Daoy (cell line): ENCODE data around the gene MAML3. TPM values are rescaled to one million over a fixed set of nuclear protein-coding genes. Genes with fewer than 3 reads are reported as not detected.
A peak's percentile ranks its signal among the peaks of the same experiment; 100 is the strongest.

Experiments used
- DNase-seq: peaks from one replicate; pipeline ENCODE4 v3.0.0-alpha.2; 2015; ENCODE audit warnings: low read depth
- total RNA-seq: library from RNA; depleted of rRNA; stranded (reverse); fragments of >200 nt; shearing (Covaris generic); gene quantifications from 2 replicates; pipeline ENCODE4 v1.2.3, GENCODE V29; 2014

Gene MAML3
- total RNA-seq, 1 experiment from 2014 or later: 2.7 TPM

DNA sequence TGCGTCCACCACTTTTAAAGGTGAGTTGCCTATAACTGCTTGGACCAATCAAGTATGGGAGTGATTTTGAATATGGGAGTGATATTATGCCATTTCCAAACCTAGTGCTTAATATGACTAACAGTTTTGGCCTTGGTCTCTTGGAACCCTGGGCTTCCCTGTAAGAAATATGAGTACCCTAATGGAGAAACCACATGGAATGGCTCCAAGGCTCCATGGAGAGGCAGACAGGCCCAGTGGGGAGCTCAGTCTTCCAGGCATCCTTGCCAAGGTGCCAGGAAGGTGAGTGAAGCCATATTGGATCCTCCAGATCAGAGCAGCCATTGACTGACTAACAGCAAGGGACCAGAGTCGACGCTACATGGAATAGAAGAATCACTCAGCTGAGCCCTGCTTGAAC lies 53.2 kb downstream of the MAML3 start:
- DNase-seq: no peak

- DNase-seq: peak; percentile 42
These were observed 54.0 kb downstream of the MAML3 start for GRCh38 chr4:140099983-140100382.

GRCh38 chr4:140098455-140099160 lies 55.4 kb downstream of the MAML3 start:
- DNase-seq: peak; percentile 61

DNA sequence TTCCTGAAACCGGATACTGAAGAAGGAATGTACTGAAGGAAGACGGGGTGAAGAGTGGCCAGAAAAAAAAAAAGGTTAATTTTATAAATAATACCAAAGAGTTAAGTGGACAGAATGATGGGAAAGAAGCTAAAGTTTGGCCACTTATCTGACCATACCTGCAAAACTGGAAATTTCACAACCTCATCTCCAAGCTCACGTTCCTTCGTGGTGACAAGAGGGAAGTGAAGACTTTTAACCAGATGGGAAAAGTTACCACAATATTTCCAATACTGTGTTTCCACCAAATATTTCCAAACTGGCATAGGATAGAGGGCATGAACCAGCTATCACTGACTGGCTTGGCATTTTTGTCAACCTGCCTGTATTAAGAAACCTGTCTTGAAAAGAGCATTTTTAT lies 56.4 kb downstream of the MAML3 start:
- DNase-seq: no peak

DNA sequence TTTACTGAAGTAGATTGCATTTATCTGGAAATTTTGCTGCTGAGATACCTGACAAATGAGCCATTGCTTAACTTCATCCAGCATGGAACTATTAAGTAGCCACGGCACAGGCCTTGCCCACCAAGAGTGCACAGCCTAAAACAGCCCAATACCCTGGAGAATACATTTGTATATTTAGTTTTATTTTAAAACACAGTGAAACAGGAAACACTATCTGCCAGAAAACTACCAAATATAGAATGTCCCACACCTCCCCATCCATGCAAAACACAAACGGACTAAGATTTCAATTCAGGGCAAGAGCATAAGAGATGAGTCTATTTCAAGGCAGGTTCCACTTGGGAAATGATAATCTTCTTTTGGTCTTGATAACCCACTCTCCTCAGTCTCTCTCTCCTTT lies 57.1 kb downstream of the MAML3 start:
- DNase-seq: no peak

DNA sequence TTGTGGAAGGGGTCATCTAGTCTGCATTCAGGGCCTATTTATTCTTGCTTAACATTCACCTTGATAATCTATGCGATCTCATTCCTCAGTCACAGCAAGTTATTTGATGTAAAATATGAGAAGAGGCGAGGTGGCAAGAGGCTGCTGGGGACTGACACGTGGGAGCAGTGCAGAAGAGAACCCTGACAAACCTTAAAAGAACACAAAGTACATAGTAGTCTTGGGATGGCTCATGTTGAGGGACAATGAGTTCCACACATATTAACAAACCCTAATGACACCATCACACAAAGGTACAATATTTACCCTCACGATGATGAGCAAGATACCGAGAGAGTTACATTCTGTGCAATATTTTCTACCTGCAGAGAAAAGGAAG lies 57.5 kb downstream of the MAML3 start:
- DNase-seq: no peak

GRCh38 chr4:140095694-140096482 lies 58.1 kb downstream of the MAML3 start:
- DNase-seq: peak; percentile 79

DNA sequence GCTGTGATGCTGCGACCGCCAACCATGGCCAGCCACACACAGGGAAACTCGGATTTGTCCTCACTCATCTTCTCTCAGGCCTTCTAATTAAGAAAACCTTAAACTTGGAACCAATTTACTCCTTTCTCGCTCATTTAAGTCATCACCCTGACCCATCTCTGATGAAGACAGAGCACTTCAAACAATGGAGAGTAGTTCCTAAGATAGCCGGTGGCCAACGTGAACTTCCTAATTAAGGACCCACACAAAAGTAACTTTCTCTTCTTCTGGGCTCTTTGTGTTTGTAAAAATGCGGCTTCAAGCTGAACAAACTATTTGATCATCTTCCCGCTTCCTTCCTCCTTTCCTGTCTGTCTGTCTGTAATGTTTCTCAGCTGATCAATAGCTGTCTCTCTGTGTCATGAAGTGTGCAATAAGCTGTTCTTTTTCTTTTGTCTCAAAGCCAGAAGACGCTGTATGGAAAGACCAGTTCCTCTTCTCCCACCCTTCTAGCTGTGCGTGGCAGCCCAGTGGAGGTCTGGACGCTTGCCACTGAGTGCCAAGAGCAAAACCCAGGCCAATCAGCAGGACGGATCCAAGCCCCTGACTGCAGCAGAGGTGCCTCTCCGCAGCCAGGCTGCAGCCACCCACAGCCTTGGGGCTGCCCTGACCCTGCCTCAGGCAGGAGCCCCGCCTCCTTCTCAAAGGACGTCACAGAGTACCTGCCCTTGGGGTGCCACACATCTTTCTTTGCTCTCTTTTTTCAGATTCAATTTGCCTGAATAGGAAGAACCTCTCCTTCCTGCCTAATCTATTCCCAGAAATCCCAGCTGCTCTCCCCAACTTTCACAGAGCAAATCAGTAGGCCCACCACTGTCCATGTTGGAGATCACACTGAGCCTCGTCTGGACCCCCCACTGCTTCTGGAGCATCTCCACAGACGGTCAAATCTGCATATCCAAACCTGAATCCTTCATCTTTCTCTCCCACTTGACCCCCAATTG lies 59.3 kb downstream of the MAML3 start:
- DNase-seq: peak; percentile 36

- no peak for DNase-seq
These were observed 61.7 kb downstream of the MAML3 start for GRCh38 chr4:140092094-140092851.

DNA sequence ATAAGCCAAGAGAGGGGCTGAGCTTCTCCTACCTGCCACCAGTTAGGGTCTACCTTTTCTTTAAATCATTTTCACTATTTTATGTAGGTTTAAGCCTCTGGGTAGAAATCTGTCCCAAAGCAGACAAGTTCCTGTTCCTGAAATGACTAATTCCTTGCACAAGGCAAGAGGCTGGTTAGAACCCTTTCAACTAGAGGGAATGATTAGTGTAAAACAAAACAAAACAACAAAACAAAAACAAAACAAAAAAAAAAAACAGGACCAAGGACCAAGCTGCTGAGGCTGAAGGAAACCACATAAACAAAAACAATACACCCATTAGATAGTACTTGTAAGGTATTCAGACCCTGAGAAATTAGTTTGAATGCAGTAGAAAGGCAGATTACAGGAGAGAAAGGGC lies 62.7 kb downstream of the MAML3 start:
- DNase-seq: no peak

DNA sequence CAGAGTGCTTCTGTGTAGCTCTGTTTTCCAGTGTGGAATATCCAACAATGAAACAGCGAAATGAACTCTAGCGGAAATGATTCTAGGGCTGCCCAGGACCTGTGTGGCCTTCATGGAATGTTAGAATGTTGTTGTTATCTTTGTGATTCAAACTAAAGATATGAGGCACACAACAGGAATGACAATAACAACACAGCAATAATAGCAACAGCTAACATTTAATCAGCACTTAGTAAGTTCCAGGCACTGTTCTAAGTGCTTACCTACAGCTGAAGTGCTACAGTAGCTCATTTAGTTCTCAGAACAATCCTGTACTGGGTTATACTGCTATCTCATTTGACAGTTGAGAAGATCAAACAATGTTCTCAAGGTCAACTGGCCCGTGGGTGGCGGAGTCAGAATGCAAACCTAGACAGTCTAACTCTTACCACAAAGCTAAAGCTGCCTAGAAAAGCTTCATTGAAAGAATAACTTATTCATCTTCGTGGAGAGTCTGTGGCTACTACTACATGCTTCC lies 63.7 kb downstream of the MAML3 start:
- peak; percentile 43 for DNase-seq

DNA sequence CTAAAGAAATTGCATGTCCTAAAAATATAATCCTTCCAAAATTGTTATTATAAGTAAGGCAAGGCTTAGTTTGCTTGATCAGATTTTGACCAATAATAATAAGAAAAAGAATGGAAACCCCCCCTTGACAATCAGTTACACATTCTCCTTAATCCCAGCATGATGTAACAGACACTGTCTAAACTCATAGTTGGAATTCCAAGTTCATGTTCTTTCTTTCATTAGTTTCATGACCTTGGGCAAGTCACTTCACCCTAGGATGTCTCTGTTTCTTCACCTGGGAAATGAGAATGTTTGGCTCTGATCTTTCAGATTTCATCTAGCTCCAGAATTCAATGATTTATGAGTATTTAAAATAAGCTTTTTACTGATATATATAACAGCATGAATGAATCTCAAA lies 64.8 kb downstream of the MAML3 start:
- no peak for DNase-seq

DNA sequence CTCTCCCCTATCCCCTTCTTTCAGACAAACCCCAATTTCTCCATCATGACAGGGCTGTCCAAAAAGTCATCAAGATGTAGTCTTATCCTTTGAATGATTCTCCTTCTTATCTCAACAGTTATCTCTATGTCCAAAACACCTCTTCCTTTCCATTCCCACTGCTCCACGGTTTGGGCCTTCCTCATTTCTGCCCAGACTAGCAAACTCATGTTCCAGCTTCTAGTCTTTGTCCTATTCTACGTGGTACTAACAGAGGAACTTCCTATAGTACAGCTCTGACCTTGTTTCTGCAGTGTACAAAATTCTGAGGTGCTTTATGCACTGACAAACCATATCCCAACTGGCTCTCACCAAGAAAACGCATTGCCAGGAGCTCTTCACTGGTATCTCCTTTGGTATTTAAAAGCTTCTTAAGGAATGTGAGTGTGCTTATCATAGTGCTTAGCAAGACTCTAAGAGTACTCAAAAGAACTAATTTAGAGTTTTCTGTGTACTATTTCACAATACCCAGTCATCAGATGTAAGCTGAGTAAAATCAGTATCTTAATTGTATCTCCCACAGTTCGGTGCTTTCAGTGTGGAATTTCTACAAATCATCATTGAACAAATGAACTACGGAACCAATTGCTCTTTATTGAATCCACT lies 65.5 kb downstream of the MAML3 start:
- no peak for DNase-seq

GRCh38 chr4:140085881-140086280 lies 68.1 kb downstream of the MAML3 start:
- DNase-seq: no peak

DNA sequence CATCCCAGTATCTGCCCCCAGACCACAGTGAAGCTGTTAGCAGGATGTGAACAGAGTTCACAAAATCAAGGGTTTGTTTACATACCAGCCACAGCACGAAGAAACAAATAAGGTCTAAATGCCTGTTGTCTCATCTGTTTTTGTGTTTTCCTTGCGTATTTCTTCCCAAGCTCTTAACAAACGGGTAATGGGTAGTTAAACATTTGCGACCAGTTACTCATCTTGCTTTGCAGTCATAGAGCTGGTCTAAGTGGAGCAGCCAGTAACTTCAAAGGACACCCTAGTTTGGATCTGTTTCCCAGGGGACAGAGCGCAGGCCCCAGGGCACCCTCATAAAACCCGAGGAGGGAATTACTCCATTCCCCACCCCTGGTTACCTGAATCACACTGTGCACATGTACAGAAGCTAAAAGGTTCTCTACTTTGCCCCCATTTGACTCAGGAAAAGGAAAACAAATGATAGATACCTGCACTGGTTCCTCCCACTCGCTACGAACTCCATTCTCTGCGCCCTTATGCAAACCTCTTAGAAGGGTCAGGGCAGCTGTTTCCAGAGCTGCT lies 68.8 kb downstream of the MAML3 start:
- DNase-seq: no peak

DNA sequence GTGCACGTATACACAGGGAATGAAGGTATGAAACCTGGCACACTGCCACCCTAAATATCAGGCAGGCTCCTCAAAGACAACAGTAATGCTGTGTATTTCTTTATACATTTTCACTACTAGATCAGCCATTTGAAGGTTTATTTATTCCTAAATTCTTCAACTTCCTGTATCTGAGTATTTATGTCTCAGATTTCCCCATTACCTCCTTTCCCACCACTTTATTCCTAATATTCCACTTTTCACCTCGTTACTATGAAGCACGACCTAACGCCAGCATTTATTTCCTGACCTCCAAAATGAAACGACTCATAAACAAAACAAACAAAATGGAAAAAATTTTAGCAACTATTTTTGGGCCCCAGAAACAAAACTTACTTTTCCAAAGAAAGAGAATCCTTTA lies 69.6 kb downstream of the MAML3 start:
- no peak for DNase-seq

DNA sequence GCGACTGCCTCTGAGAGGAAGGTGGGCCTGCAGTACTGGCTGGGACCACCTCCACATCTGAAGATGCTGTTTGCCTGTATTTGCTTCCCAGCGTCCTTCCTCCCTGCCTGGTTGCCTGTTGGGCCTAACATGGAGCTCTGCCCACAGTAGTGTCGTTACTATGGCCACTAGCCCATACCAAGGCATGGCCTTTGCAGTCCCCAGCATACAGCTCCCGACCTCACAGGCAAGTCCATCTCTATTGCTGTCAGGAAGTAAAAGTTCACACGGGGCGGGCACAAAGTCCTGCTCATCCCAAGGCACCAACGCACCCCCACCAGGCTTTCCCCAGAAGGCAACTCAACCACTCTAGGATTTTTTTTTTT lies 71.6 kb downstream of the MAML3 start:
- no peak for DNase-seq

DNA sequence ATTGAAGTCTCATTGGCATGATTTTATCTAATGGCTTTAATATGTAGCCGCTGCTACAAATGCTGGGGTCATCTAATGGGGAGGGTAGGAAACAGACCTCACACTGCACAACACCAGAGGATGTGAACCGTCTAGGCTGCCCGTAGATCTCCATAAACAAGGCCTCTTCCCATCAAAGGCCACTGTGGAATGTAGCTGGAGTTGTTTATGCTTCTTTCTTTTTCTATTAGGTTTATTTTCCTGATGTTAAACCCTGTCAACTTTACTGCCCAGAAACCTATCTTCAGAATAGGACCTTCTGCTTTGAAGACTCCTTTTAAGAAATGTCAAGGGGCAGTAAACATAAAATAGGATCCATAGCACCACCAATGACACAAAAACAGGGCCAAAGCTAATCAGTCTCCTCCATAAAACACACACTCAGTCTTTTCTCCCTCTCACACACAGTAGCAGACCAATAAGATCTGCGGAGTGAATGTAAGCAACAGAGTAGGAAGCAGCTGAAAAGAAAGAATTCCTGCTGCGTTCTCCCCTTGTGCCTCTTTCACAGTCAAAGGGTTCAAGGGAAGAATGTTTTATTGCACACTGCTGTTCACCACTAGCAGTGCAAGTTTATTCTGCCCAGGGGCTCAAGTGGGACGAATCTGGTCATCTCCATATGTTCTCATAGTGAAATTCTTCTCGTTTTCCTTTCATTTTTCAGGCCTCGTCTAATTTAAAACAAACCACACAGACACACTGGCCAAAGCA lies 72.2 kb downstream of the MAML3 start:
- DNase-seq: no peak

DNA sequence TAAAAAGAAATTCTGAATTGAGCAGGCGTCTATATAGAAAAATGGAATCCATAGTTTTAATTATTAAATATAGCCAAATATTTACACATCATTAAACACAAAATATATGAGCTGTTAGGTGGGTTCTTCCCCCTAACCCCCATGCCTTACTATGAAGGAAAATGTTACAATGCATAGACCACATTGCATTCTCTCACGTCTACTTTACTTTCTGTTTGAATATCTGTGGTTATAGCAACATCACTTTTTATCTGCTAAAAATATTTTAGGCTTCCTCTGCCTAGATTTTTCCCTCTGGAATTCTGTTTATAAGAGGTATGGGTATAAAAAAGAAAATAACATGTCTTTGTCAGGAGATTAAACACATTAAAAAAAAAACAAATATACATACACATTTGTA lies 73.1 kb downstream of the MAML3 start:
- no peak for DNase-seq

GRCh38 chr4:140078366-140078765 lies 75.6 kb downstream of the MAML3 start:
- DNase-seq: peak; percentile 56
